Calu3 (cell line): ENCODE measurements around the gene SPATS2. TPM values are rescaled to one million over a fixed set of nuclear protein-coding genes. Genes with fewer than 3 reads are reported as not detected.

Experiments used
- BruUV-seq: library from RNA; stranded (reverse); fragments of 400-500 nt; replicated peaks from 2 replicates; lab custom pipeline; 2021; lab: Mats Ljungman, UMichigan
- CTCF ChIA-PET: fragments of 300-600 bp; sonication (Branson Sonifier 250); formaldehyde crosslinking; loops from one replicate; lab custom pipeline; 2022; ENCODE audit warnings: antibody characterized with exemption; lab: Charles Lee
- DNase-seq: peaks from one replicate; pipeline ENCODE4 v3.0.0; 2022
- H3K27ac Mint-ChIP-seq: one replicate; pipeline ENCODE4 v1.8.0; 2022; ENCODE audit warnings: mixed read lengths; ENCODE audit not compliant: unreplicated experiment
- H3K27me3 Mint-ChIP-seq: one replicate; pipeline ENCODE4 v1.8.0; 2022; ENCODE audit warnings: mixed read lengths; ENCODE audit not compliant: unreplicated experiment
- H3K36me3 Mint-ChIP-seq: one replicate; pipeline ENCODE4 v1.8.0; 2022; ENCODE audit warnings: mild to moderate bottlenecking, moderate library complexity, mixed read lengths; ENCODE audit not compliant: insufficient read depth, unreplicated experiment
- H3K4me1 Mint-ChIP-seq: one replicate; pipeline ENCODE4 v1.8.0; 2022; ENCODE audit warnings: mild to moderate bottlenecking, low read depth, mixed read lengths; ENCODE audit not compliant: unreplicated experiment
- H3K4me3 Mint-ChIP-seq: one replicate; pipeline ENCODE4 v1.8.0; 2022; ENCODE audit warnings: mild to moderate bottlenecking, low read depth, moderate library complexity, mixed read lengths; ENCODE audit not compliant: unreplicated experiment
- H3K9me3 Mint-ChIP-seq: one replicate; pipeline ENCODE4 v1.8.0; 2022; ENCODE audit warnings: low read depth, mixed read lengths; ENCODE audit not compliant: unreplicated experiment
- CTCF ChIP-seq: fragments of 200-600 bp; IDR thresholded peaks from one replicate; pipeline ENCODE4 v1.8.0; 2022; ENCODE audit warnings: antibody characterized with exemption; ENCODE audit not compliant: unreplicated experiment
- intact Hi-C: fragments of 100-400 bp; cut with micrococcal nuclease; formaldehyde crosslinking; loops from one replicate; pipeline ENCODE4 v1.10.0; 2022; ENCODE audit not compliant: unreplicated experiment
- total RNA-seq: library from RNA; stranded (reverse); gene quantifications from 2 replicates; pipeline ENCODE4 v1.2.3, GENCODE V29; 2022

Gene SPATS2
- total RNA-seq, 1 experiment from 2014 or later = 23.2 TPM

GRCh38 chr12:49415521-49415970, 48.3 kb downstream of the SPATS2 start:
- Mint-ChIP-seq H3K36me3 (no peaks in the 10 kb centered on the region), H3K27me3 (no peaks in the 10 kb centered on the region), H3K4me3 (no peak overlapping the region), H3K4me1 (no peaks in the 10 kb centered on the region), H3K27ac (no peak overlapping the region), H3K9me3 (no peaks in the 10 kb centered on the region)
- CTCF ChIA-PET = no interaction called here
- intact Hi-C loops = no loop called here
- no TSS peak for BruUV-seq
- no peak for DNase-seq
- no peak for TF ChIP-seq CTCF

GRCh38 chr12:49416892-49417291, 49.6 kb downstream of the SPATS2 start:
- DNase-seq = no peak
- no peak overlapping the region for H3K27ac Mint-ChIP-seq
- no peaks in the 10 kb centered on the region for H3K4me1 Mint-ChIP-seq
- H3K36me3 Mint-ChIP-seq = no peaks in the 10 kb centered on the region
- H3K27me3 Mint-ChIP-seq = no peaks in the 10 kb centered on the region
- intact Hi-C loops = no loop called here
- no peak overlapping the region for H3K4me3 Mint-ChIP-seq
- H3K9me3 Mint-ChIP-seq = no peaks in the 10 kb centered on the region
- no peak for TF ChIP-seq CTCF
- BruUV-seq = no TSS peak
- CTCF ChIA-PET = no interaction called here

GRCh38 chr12:49417558-49417957, 50.3 kb downstream of the SPATS2 start:
- CTCF ChIA-PET = no interaction called here
- intact Hi-C loops = no loop called here
- H3K4me3 Mint-ChIP-seq = no peak overlapping the region
- no TSS peak for BruUV-seq
- H3K9me3 Mint-ChIP-seq = no peaks in the 10 kb centered on the region
- DNase-seq = no peak
- no peak overlapping the region for H3K27ac Mint-ChIP-seq
- TF ChIP-seq CTCF = no peak
- H3K27me3 Mint-ChIP-seq = no peaks in the 10 kb centered on the region
- no peaks in the 10 kb centered on the region for H3K4me1 Mint-ChIP-seq
- no peaks in the 10 kb centered on the region for H3K36me3 Mint-ChIP-seq

- Mint-ChIP-seq H3K27me3 (no peaks in the 10 kb centered on the region), H3K27ac (no peak overlapping the region), H3K4me1 (no peaks in the 10 kb centered on the region), H3K36me3 (no peaks in the 10 kb centered on the region), H3K4me3 (no peak overlapping the region), H3K9me3 (no peaks in the 10 kb centered on the region)
- no peak for TF ChIP-seq CTCF
- no TSS peak for BruUV-seq
- no peak for DNase-seq
- CTCF ChIA-PET = no interaction called here
- intact Hi-C loops = no loop called here
Measured at GRCh38 chr12:49420556-49420955, 53.3 kb downstream of the SPATS2 start.

- Mint-ChIP-seq H3K27ac (no peak overlapping the region), H3K36me3 (peaks cover 5% of the 10 kb centered on the region), H3K9me3 (no peaks in the 10 kb centered on the region), H3K27me3 (no peaks in the 10 kb centered on the region), H3K4me3 (no peak overlapping the region), H3K4me1 (no peaks in the 10 kb centered on the region)
- DNase-seq = no peak
- intact Hi-C loops = no loop called here
- no peak for TF ChIP-seq CTCF
- BruUV-seq = no TSS peak
- CTCF ChIA-PET = no interaction called here
Measured at GRCh38 chr12:49422114-49422513, 54.9 kb downstream of the SPATS2 start.
